Activated CD4-positive, alpha-beta T cell treated with anti-CD3 and anti-CD28 coated beads, Interleukin-2, amount 50 U/mL, for 48 hours (primary cell): ENCODE results near the gene MAJIN.
"Not testable (repeated sequence)": the region's sequence is repeated elsewhere in the genome, so short reads cannot be mapped to it uniquely, and the experiment has no call there.

ENCODE experiments used
- DNase-seq, 2 experiments: peaks; one replicate each; pipeline ENCODE4 v3.0.0-alpha.2; 2020

The MAJIN gene, protein sequence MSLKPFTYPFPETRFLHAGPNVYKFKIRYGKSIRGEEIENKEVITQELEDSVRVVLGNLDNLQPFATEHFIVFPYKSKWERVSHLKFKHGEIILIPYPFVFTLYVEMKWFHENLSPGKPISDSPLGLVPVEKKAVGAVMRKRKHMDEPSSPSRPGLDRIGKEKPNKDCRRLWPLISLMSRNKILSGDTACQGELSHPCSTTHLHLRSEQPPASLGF

DNA sequence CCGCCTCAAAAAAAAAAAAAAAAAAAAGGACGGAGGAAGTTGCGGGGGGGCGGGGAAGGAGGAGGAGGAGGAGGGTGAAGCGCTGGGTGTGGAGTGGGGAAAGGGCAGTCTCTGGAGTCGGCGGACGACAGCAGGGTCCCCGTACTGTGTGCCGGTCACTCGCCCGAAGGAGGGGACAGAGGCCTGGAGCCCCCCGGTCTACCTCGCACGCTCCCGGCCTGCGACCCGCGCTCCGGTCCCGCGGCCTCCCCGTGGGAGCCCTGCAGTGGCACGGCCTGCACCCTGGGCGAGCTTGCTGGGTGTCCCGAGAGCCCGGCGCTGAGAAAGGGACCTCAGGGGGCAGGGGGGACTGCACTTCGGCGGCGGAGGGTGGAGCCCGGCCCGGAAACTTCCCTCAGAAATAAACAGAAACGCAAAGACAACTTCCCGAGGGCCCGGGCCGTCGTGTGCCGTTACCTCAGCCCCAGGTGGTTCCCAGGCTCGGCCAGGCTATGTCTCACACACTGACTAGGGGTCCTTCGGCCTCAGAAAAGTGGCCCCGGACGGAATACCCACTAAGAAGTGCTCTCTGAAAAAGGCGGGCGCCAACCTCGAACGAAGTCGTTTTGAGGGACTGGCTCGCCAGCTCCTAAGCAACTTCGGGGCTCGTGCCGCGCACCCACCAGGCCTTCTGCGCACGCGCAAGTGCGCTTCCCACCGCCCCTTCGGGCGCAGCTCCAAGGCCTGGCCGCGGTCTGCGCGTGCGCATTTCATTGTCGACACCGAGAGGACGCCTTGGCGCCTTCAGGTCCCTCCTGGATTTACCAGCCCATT is at the start of gene MAJIN:
TSS of gene MAJIN (minus strand) at position 688 of the 813 bp plus-strand sequence. CDS start 12,703 bp downstream, outside the sequence.
- peak; percentile 87 to 89 for DNase-seq

DNA sequence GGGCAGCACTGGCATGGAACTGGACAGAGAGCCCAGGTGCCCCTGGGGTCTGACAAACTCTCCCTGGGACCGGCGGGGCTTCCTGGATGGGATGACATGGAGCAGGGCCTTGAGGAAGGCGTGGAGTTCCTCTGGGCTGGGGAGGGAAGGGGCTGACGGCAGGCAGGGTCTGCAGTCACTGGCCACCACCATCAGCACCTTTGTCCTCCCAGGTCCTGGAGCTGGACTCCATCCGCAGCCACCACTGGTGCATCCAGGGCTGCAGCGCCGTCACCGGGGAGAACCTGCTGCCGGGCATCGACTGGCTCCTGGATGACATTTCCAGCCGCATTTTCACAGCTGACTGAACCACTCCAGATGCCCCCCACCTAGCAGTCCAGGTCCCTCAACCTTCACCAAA is 49.6 kb upstream of the MAJIN start:
- no peak for DNase-seq

DNA sequence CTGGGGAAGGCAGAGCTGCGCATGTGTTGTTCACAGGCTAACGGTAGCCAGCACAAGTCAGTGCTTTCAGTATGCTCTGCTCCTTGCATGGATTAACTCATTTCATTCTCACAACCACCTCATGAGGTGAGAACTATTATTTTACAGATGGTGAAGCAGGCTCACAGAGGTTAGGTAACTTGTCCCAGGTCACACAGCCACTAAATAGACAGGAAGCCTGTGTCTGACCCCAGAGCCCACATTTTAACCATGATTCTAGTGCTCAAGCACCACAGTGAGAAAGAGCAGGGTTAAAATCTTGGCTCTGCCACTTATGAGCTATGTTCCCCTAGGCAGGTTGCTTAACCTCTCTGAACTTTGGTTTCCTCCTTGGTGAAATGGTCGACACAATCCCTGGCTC is 49.1 kb upstream of the MAJIN start:
- no peak for DNase-seq

DNA sequence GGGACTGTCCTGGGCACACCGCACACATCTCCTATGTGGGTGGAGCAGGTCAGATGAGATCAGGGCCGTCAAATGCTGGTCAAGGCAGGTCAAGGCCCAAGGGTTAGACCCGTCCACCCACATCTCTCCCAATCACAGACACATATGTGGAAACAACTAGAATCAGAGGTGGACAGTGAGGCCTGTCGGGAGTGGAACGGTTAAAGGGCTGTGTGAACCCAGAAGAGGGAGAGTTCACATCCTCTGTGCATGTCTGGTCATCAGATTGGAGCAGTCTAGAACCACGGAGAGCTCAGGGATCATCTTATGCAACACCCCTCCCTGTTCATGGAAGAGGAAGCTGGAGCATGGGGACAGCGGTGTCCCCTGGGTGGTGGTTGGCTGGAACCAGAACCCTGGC is 47.9 kb upstream of the MAJIN start:
- DNase-seq = no peak

DNA sequence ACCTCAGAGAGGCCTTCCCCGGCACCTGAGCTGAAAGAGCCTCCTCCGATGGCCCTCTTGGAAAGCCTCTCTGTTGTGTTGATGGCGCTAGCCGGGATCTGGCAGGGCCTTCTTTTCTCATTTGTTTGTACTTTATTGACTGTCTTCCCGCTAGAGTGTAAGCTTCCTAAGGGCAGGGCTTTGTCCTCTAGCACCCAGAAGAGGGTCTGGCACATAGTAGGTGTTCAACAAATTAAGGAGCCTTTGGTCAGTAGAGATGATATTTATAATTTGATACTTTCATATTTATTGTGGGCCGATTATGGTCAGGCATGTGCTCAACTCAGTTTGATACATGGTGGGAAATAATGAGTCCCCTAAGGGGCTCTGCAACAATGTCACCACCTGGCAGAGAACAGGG is 46.0 kb upstream of the MAJIN start:
- no peak for DNase-seq

DNA sequence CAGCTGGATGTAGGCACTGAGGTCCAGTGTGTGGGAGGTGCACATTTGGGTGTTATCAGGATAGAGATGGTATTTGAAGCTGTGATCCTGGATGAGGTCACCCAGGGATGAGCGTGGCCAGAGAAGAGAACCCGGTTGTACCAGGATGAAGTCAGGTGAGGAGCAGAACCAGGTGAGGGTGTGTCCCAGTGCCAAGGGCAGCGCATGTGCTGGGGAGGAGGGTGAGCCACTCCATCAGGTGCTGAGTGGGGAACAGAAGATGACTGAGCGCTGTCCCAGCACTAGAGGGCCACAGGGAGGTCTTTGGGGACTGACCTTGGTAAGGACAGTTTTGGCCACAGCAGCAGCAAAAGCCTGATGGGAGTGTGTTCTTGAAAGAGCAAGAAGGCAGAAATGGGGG is 44.8 kb upstream of the MAJIN start:
- no peak for DNase-seq

DNA sequence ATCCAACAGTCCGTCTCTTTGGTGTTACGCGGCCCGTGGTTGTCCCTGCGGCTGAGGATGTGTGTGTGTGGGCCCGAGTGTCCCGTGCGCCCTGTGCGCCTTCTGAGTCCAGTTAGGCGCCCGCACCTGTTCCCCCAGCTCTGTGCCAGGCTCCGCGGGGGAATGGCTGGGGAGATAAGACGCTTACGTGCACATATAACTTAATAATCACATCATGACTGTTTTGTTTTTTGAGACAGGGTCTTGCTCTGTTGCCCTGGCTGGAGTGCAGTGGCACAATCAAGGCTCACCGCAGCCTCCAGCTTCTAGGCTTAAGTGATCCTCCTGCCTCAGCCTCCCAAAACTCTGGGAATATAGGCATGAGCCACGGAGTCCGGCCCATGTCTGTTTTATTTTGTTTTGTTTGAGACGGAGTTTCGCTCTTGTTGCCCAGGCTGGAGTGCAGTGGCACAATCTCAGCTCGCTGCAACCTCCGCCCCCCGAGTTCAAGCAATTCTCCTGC is 42.9 kb upstream of the MAJIN start:
- DNase-seq = no peak

DNA sequence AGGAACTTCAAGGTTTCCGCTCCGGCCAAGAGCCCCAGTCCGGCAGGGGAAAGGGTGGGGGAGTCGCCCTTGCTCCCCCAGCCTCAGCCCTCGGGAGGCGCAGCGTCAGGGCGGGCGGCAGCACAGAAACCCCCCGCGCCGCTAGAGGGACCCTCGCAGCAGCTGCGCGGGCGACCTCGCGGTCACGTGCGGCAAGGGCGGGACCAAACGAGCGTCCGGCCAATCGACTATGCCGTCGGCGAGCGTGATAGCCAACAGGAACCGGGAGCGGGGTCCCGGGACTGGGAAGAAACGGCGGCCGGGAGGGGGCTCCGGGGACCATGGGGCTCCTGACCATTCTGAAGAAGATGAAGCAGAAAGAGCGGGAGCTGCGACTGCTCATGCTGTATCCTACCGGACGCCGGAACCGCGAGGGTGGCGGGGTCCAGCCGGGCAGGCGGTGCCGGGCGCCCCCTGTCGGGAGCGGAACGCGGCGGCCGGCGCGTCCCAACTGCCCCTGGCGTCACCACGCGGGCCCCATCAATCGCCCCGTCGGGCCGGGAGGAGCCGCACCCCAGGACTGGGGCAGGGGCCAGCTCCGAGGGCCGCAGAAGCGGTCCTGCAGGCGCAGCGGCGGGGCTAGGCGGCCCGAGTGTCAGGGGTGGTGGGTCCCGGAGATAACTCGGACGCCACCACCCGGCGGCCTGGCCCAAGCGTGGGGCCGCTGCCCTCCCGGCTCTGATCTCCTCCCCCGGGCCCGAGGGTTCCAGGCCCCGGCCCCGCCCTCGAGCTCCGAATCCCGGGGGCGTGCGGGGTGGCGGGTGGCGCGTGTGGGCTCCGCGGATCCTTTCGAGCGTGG is 42.2 kb upstream of the MAJIN start, which contains the start of gene ARL2:
TSS of gene ARL2 (plus strand) at position 273 of the 838 bp plus-strand sequence. CDS start at position 321, 48 bp downstream.
- peak; percentile 87 to 89 for DNase-seq

DNA sequence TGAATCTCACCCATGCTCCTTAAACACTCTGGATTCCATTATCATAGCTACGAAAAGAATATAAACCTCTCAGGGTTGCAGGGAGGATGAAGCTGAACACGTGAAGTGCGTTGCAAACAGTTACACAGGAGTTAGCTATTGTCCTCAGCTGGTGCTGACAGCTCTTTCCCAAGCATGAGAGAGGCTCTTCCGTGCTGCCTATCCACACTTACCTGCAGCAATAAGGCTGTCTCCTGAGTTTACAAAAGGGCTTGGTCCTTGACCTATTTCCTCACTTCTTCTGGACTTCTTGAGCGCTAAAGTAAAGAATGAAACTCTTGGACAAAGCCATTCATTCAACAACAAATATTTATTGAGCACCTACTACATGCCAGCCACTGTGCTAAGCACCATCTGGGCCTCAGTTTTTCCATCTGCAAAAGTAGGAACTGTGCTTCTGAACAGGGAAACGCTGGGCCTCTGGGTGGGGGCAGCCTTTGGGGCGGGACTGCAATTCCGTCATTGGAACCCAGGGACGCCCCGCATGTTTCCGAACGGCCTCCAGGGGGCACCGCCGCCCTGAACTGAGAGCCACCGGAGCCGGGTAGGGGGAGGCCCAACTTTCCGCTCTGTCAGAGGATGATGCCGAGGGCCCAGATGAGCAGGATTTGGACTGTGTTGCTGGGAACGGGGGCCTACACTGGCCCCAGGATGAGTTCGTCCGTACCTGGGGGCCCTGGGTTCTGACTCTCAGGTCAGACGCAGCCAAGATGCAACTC is 41.4 kb upstream of the MAJIN start:
- peak; percentile 93 to 95 for DNase-seq

DNA sequence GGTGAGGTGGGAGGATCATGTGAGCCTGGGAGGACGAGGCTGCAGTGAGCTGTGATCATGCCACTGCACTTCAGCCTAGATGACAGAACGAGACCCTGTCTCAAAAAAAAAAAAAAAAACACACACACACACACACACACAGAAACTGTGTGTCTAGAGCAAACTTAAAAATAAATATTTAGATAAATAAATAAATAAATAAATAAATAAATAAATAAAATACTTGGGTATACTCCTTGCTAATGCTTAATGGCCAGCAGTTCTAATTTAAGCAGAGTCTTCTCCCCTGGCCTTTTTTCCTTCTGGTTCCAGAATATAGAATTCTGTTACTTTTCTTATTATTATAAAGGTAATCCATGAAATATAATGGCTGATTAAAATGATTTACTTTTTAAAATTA is 37.0 kb upstream of the MAJIN start:
- DNase-seq = no peak

DNA sequence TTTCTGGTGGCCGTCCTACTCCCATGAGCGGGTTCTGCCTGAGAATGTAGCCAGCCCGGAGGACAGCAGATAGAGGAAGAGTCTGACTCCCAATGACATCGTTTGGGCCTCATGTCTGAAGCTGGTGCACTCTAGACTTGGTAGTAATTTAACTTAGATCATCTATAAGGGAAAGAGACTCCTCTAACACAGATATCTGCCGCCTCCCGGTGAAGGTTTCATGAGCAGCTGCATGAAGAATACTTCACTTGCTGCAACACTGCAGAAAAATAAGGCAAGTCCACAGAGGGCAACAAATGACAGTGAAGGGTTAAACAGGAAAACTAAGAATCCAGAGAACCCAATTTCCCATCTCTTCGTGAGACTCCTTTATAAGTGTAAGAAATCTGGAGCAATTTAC is 36.1 kb upstream of the MAJIN start:
- no peak for DNase-seq

DNA sequence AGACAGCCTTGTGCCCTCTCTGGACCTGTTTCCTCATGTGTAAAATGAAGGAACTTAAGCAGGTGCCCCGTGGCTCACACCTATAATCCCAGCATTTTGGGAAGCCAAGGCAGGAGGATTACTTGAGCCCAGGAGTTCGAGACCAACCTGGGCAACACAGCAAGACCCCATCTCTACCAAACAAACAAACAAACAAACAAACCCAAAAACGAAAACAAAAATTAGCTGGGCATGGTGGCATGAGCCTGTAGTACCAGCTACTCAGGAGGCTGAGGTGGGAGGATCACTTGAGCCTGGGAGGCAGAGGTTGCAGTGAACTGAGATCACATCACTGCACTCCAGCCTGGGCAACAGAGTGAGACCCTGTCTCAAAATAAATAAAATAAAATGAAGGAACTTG is 32.1 kb upstream of the MAJIN start:
- not testable (repeated sequence) for DNase-seq

DNA sequence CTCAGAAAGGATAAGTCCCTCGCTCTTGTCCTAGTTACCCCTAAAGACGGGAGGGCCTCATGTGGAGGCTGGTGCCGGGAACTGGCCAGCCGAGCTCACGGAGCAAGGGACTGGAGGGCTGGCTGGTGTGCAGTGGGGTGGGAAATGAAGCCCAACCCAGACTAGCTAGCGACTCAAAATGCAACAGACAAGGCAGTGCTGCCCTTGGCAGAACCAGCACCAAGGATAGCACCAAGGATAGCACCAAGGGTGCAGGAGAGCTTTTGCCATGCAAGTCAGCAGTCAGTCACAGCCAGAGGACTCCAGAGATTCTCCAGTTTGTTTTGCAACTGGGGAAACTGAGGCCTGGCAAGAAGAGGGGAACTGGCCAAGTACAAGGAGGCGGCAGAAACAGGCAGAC is 31.4 kb upstream of the MAJIN start:
- no peak for DNase-seq

DNA sequence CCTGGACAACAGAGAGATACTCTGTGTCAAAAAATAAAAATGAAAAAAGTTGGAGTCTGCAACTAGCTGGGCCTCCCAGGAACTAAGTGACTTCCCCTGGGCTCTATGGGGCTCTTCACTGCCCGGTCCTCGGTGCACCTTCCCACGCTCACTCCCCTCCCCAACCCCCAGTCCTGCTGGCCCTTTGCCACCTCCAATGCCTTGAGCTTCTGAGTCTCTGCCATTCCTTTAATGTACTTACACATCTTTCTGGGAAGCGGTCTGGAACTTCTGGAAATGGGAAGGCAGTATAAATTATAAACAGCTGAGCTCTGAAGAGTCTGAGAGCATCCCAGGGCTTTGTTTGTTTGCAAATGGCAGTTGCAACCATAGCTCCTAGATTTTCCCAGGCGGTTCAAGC is 30.8 kb upstream of the MAJIN start:
- DNase-seq = no peak

DNA sequence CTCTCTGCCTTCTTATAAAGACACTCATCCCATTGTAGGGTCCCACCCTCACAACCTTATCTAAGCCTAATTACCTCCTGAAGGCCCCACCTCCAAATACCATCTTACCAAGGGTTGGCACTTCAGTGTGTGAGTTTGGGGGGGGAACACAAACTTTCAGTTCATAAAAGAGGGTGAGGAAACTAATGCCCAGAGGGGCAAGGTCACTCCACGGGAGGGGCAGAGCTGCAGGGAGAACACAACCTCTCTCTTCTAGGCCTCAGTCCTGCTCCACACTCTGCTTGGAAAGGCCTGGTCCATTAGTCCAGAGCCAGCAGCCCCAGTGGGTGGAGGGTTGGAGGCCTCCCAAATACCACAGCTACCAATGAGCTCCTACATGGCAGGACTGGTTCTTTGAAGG is 27.6 kb upstream of the MAJIN start:
- no peak for DNase-seq

DNA sequence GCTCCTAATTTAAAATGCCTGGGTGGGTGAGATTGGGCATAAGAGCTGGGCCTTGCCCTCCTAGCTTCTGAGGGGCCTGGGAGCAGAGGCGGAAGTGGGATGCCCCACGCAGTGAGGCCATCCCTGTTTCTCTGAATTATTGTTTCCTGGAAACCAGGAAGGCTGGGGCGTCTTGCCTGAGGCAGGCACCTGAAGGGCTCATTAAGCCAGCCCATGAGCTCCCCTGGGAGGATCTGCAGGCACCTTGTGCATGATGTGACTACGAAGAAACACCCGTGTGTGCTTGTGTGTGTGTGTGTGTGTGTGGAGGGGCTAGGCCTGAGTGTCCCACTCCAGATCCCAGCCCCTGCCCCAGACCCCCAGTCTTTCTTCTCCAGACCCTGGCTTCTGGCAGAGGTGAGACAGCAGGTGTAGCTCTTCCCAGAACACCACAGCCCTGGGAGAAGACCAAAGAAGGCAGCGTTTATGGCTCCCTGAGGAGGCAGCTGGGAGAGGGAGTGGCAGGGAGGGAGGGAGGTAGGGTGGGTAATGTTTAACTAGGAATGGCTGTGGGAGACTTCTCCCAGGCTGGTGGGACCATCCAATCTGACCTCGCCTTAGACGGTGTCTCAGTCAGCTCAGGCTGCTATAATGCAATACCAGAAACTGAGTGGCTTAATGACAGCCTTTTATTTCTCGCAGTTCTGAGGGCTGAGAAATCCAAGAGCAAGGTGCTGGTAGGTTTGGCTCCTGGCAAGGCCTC is 27.0 kb upstream of the MAJIN start:
- DNase-seq = peak; percentile 10 to 25

DNA sequence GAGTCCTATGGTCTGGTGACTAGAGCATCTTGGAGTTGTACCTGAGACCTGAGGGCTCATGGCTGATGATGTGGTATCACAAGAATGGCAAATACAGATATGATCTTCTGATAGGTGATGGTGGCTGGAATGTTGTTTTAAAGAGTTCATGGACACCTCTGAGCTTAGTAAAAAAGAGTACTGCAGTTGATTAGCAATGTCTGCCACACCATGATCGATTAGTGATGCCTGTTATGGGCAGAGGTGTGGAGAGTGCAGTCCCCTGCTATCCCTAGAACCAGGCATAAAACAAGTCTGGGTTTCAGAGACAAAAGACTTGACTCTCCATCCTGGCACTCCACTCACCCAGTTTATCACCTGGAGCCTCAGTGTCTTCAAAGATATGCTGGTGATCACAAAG is 26.2 kb upstream of the MAJIN start:
- peak; percentile 14 to 21 for DNase-seq

DNA sequence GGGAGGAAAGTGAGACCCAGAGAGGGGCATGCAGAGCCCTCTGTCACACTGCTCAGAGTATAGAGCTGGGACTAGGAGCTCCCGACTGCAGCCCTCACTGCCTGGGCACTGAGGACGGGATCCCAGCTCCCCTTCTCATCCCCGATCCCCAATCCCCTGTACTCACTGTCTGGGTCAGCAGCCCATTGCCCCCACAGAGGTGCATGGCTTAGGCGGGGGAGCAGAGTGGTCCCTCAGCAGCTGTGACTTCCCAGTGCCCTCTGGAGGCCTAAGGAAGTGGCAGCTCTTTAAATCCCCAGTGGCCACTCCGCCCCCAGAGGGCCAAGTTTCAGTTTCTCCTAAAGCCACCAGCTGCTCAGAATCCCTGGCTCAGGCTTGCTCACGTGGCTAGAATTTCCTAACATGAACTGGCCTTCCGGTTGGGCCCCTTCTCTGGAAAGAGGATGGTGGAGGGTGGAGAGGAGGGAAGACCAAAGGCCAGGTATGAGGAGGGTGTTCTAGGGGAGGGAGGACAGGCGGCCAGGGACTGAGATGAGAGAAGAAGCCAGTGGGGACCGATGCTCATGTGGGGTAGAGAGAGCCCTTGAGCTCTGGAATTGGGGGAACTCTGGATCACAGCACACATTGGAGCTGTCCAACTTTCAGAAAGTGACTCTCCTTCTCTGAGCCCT is 24.9 kb upstream of the MAJIN start, which contains the start of gene BATF2:
TSS of gene BATF2 (minus strand) at position 262 of the 671 bp plus-strand sequence. CDS start at position 205, 57 bp downstream.
- DNase-seq = no peak

DNA sequence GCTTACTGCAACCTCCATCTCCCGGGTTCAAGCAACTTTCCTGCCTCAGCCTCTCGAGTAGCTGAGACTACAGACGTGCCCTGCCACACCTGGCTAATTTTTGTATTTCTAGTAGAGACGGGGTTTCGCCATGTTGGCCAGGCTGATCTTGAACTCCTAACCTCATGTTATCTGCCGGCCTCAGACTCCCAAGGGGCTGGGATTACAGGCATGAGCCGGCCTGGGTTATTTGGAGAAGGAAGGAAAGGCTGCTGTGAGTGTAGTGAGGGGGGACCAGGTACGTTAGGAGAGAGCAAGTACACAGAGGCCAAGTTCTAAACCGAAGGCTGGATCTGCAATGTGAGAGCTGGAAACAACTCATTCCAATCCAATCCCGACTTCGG is 24.4 kb upstream of the MAJIN start:
- no peak for DNase-seq

DNA sequence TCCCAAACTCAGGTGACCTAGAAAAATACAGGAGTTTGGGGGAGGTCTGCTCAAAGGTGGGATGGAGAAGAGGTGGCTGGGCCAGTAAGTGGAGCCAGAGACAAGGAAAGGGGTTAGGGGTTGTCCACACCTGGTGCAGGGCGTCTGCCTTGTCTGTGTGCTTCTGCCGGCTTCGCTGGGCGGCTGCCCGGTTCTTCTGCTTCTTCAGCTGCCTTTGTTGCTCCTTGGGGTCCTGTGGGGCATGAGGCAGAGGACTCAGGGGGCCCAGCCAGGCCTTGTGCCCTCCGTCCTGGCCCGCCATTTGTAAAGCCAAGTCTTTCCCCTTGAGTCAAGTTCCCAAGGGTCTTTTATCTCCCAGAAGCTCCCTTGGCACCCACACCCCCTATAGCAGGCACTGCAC is 22.4 kb upstream of the MAJIN start:
- DNase-seq = no peak
